IMR-90 (cell line): ENCODE results near the gene KRT78. TPM values are rescaled to one million over a fixed set of nuclear protein-coding genes. Genes with fewer than 3 reads are reported as not detected.

Experiments
- CTCF ChIP-seq: conservative IDR thresholded peaks from 2 replicates; pipeline ENCODE4 v1.5.1; 2012; ENCODE audit warnings: mild to moderate bottlenecking, low read depth, low read length, improper control_type of control experiment
- MAFK ChIP-seq: IDR thresholded peaks from 2 replicates; pipeline ENCODE4 v1.6.1; 2012; ENCODE audit warnings: low read depth, low read length, improper control_type of control experiment
- POLR2A ChIP-seq: IDR thresholded peaks from 2 replicates; pipeline ENCODE4 v1.6.1; 2012; ENCODE audit warnings: mild to moderate bottlenecking, low read depth, low read length
- polyA plus RNA-seq, 3 experiments: library from polyadenylated mRNA; depleted of rRNA; stranded (reverse); fragments of >200 nt; gene quantifications; 2 replicates each; pipeline ENCODE4 v1.2.3, GENCODE V29; 2012; ENCODE audit warnings: low replicate concordance in 1 of 3
- total RNA-seq: library from RNA; depleted of rRNA; stranded (reverse); fragments of >200 nt; gene quantifications from 2 replicates; pipeline ENCODE4 v1.2.3, GENCODE V29; 2012

KRT78 gene
- total and polyA plus RNA-seq, 2 of the 4 experiments (the other 2 are of a cell fraction), result not detected

GRCh38 chr12:52876372-52876771 lies 27.6 kb upstream of the KRT78 start (continued):
- no peak for TF ChIP-seq CTCF
- TF ChIP-seq MAFK, result no peak
- no peak for TF ChIP-seq POLR2A
